Ecto neural progenitor cell (in vitro differentiated cells): Measurements from ENCODE around the gene CFAP410.
"Not testable (repeated sequence)": the region's sequence is repeated elsewhere in the genome, so short reads cannot be mapped to it uniquely, and the experiment has no call there.

Experiments
- DNase-seq: peaks from one replicate; pipeline ENCODE4 v3.0.0-alpha.2; 2018; ENCODE audit warnings: low spot score

Gene CFAP410

DNA sequence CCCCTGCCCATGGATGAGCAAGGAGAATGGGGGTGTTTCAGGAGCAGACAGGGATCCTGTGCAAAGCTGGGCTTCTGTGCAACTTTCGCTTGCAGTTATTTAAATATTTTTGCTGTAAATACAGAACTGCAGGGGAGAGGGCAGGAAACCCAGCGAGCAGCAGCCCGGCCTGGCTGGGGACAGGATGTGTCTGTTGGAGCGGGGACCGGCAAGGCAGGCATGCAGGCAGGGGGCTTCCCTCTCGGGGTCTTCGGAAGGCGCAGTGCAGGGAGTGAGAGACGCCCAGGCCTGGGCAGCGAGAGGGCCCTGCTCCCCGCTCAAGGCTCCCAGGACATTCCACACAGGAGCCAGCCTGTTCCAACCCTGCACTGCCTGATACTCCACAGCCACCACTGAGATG is 55.2 kb downstream of the CFAP410 start:
- no peak for DNase-seq

DNA sequence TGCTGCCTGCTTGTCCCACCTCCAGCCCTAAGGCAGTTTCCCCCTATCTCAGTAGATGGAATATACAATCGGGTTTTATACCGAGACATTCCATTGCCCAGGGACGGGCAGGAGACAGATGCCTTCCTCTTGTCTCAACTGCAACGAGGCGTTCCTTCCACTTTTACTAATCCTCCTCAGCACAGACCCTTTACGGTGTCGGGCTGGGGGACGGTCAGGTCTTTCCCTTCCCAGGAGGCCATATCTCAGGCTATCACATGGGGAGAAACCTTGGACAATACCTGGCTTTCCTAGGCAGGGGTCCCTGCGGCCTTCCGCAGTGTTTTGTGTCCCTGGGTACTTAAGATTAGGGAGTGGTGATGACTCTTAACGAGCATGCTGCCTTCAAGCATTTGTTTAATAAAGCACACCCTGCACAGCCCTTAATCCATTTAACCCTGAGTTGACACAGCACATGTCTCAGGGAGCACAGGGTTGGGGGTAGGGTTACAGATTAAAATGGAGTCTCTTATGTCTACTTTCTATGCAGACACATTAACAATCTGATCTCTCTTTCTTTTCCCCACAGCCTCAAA is 55.9 kb downstream of the CFAP410 start:
- not testable (repeated sequence) for DNase-seq

DNA sequence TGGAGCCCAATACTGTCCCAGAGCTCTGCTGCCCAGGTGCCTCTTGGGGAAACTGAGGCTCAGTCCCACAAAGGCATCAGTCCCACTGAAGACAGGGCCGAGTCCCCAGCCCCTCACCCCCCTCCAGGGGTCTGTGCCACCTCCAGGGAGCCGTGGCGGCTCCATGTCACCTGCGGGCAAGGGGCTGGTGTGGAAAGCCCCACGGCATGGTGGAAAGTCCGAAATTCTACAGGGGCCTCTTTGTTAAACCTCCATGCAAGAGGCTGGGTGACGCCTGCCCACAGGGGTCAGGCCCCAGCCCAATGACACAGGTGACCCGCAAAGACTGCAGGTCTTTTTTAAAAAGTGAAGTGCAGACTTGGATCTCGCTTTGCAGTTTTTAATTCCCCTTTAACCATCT is 56.8 kb downstream of the CFAP410 start:
- DNase-seq, result no peak

DNA sequence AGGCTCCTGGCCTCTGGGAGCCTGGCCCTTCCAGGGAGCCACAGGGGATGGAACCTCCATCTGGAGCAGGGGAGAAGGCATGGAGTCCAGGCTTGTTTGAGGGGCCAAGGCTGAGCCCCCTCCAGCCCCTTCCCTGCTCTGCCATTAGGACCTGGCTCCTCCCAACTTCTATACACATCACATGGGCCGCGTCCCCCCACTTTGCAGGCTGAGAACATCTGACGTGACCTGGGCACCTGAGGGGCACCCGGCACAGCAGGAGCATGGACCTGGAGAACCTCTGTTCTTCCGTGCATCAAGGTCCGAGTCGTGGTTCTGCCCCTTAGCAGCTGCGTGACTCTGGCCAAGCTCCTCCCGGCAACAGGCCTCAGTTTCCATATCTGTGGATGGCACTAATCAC is 57.4 kb downstream of the CFAP410 start:
- DNase-seq, result no peak

DNA sequence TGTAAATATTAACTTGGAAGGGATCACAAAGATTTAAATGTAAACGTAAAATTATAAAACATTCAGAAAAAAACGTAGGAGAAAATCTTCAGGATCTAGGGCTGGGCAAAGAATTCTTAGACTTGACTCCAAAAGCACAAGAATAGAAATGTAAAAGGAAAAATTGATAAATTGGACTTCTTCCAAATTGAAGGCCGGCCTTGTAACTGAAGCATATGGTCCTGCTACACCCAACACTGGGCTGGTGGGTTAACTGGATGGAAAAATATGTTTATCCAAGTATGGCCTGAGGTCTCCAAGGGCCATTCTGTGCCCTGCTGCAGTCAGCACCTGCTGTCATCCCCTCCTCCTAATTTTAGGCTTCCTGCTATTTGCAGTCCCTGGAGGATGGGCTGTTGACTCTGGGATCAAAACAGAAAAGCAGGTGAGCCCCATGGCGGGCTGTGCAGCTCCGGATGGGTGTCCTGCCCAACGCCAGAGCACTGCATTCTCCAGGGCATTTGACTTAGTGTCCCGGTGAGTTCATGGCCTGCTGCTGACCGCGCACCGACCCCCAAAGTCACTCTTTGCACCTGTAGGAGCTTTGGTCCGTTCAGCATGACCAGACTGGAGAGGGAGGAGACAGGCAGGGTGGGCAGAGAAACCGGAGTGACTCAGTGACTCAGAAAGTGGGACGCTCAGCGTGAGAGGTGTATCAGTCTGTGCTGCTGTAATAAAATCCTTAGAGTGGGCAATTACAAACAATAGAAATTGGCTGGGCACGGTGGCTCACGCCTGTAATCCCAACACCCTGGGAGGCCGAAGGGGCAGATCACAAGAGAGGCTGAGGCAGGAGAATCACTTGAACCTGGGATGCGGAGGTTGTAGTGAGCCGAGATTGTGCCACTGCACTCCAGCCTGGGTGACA is 59.6 kb downstream of the CFAP410 start:
- DNase-seq, result no peak
